ENCODE results near the gene RWDD4.

The RWDD4 gene

GRCh38 chr4:183674153-183674552 lies 15.2 kb upstream of the RWDD4 start:
- Histone ChIP-seq H3K36me3 (ENCODE audit: low read depth) (peaks cover 72% of the 10 kb centered on the region), H3K27ac (ENCODE audit: poor library complexity, severe bottlenecking) (no peak overlapping the region), H3K9me3 (ENCODE audit: severe bottlenecking) (no peaks in the 10 kb centered on the region), H3K27me3 (ENCODE audit: insufficient read depth, poor library complexity, severe bottlenecking) (no peaks in the 10 kb centered on the region), H3K4me1 (ENCODE audit: insufficient read depth, poor library complexity, severe bottlenecking) (no peaks in the 10 kb centered on the region), H3K4me3 (ENCODE audit: severe bottlenecking) (no peak overlapping the region)
- ATAC-seq (ENCODE audit: low read depth) (no peak), DNase-seq (ENCODE audit: low spot score) (no peak)
- no peak for TF ChIP-seq CTCF (IDR thresholded peaks at IDR 0.05; ENCODE audit: poor library complexity, severe bottlenecking)

- TF ChIP-seq CTCF (IDR thresholded peaks at IDR 0.05; ENCODE audit: poor library complexity, severe bottlenecking), result no peak
- H3K4me1 ChIP-seq (ENCODE audit: insufficient read depth, poor library complexity, severe bottlenecking), result no peaks in the 10 kb centered on the region
- no peaks in the 10 kb centered on the region for H3K9me3 ChIP-seq (ENCODE audit: severe bottlenecking)
- ATAC-seq (ENCODE audit: low read depth), result no peak
- no peak for DNase-seq (ENCODE audit: low spot score)
- no peak overlapping the region for H3K27ac ChIP-seq (ENCODE audit: poor library complexity, severe bottlenecking)
- H3K27me3 ChIP-seq (ENCODE audit: insufficient read depth, poor library complexity, severe bottlenecking), result no peaks in the 10 kb centered on the region
- H3K4me3 ChIP-seq (ENCODE audit: severe bottlenecking), result no peak overlapping the region
- peaks cover 77% of the 10 kb centered on the region for H3K36me3 ChIP-seq (ENCODE audit: low read depth)
Observed at GRCh38 chr4:183670960-183671555, 12.1 kb upstream of the RWDD4 start.

- H3K4me1 ChIP-seq (ENCODE audit: insufficient read depth, poor library complexity, severe bottlenecking), result no peaks in the 10 kb centered on the region
- H3K27ac ChIP-seq (ENCODE audit: poor library complexity, severe bottlenecking), result no peak overlapping the region
- no peaks in the 10 kb centered on the region for H3K27me3 ChIP-seq (ENCODE audit: insufficient read depth, poor library complexity, severe bottlenecking)
- DNase-seq (ENCODE audit: low spot score), result no peak
- H3K4me3 ChIP-seq (ENCODE audit: severe bottlenecking), result no peak overlapping the region
- H3K36me3 ChIP-seq (ENCODE audit: low read depth), result peaks cover 79% of the 10 kb centered on the region
- ATAC-seq (ENCODE audit: low read depth), result no peak
- TF ChIP-seq CTCF (IDR thresholded peaks at IDR 0.05; ENCODE audit: poor library complexity, severe bottlenecking), result no peak
- no peaks in the 10 kb centered on the region for H3K9me3 ChIP-seq (ENCODE audit: severe bottlenecking)
Observed at GRCh38 chr4:183670251-183670650, 11.3 kb upstream of the RWDD4 start.

GRCh38 chr4:183666088-183666487 lies 7.1 kb upstream of the RWDD4 start:
- DNase-seq (ENCODE audit: low spot score) (no peak), ATAC-seq (ENCODE audit: low read depth) (no peak)
- Histone ChIP-seq H3K27me3 (ENCODE audit: insufficient read depth, poor library complexity, severe bottlenecking) (no peaks in the 10 kb centered on the region), H3K36me3 (ENCODE audit: low read depth) (peaks cover 69% of the 10 kb centered on the region), H3K9me3 (ENCODE audit: severe bottlenecking) (no peaks in the 10 kb centered on the region), H3K4me1 (ENCODE audit: insufficient read depth, poor library complexity, severe bottlenecking) (no peaks in the 10 kb centered on the region), H3K4me3 (ENCODE audit: severe bottlenecking) (no peak overlapping the region), H3K27ac (ENCODE audit: poor library complexity, severe bottlenecking) (no peak overlapping the region)
- no peak for TF ChIP-seq CTCF (IDR thresholded peaks at IDR 0.05; ENCODE audit: poor library complexity, severe bottlenecking)

GRCh38 chr4:183659872-183660242 lies 872 bp upstream of the RWDD4 start:
- TF ChIP-seq CTCF (IDR thresholded peaks at IDR 0.05; ENCODE audit: poor library complexity, severe bottlenecking), result no peak
- H3K27me3 ChIP-seq (ENCODE audit: insufficient read depth, poor library complexity, severe bottlenecking), result no peaks in the 10 kb centered on the region
- H3K4me3 ChIP-seq (ENCODE audit: severe bottlenecking), result peak overlapping the region; percentile 88
- peak overlapping the region; percentile 43 for H3K27ac ChIP-seq (ENCODE audit: poor library complexity, severe bottlenecking)
- DNase-seq (ENCODE audit: low spot score) (no peak), ATAC-seq (ENCODE audit: low read depth) (no peak)
- H3K36me3 ChIP-seq (ENCODE audit: low read depth), result peaks cover 26% of the 10 kb centered on the region
- peaks cover 13% of the 10 kb centered on the region for H3K4me1 ChIP-seq (ENCODE audit: insufficient read depth, poor library complexity, severe bottlenecking)
- H3K9me3 ChIP-seq (ENCODE audit: severe bottlenecking), result no peaks in the 10 kb centered on the region
